ENCODE results near the gene WDR20.

WDR20 gene

GRCh38 chr14:102182936-102183619 is 43.4 kb downstream of the WDR20 start:
- TF ChIP-seq, protein P1, sequence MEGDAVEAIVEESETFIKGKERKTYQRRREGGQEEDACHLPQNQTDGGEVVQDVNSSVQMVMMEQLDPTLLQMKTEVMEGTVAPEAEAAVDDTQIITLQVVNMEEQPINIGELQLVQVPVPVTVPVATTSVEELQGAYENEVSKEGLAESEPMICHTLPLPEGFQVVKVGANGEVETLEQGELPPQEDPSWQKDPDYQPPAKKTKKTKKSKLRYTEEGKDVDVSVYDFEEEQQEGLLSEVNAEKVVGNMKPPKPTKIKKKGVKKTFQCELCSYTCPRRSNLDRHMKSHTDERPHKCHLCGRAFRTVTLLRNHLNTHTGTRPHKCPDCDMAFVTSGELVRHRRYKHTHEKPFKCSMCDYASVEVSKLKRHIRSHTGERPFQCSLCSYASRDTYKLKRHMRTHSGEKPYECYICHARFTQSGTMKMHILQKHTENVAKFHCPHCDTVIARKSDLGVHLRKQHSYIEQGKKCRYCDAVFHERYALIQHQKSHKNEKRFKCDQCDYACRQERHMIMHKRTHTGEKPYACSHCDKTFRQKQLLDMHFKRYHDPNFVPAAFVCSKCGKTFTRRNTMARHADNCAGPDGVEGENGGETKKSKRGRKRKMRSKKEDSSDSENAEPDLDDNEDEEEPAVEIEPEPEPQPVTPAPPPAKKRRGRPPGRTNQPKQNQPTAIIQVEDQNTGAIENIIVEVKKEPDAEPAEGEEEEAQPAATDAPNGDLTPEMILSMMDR (IDR thresholded peaks at IDR 0.05; ENCODE audit: insufficient read depth, low read length, poor library complexity, severe bottlenecking): no peak
- TF ChIP-seq EZH2phosphoT487 (conservative IDR thresholded peaks at IDR 0.05; ENCODE audit: low read length): no peak
- Histone ChIP-seq H3K27me3 (ENCODE audit: low read length) (no peaks in the 10 kb centered on the region), H3K27ac (ENCODE audit: low read depth, low read length) (no peak overlapping the region), H3F3A (ENCODE audit: insufficient read depth) (peaks cover 7% of the 10 kb centered on the region; the same call in 1 of the 2 replicates), H3K36me3 (ENCODE audit: low read length) (no peaks in the 10 kb centered on the region), H3K4me3 (ENCODE audit: insufficient read depth, low read length, poor library complexity, severe bottlenecking) (no peak overlapping the region), H2AFZ (ENCODE audit: low read depth, low read length, severe bottlenecking) (no peak overlapping the region), H3K9me3 (ENCODE audit: insufficient read depth, low read length) (no peaks in the 10 kb centered on the region), H3K9ac (ENCODE audit: low read length) (no peak overlapping the region), H3K4me2 (ENCODE audit: low read depth, low read length, poor library complexity, severe bottlenecking) (no peak overlapping the region), H3K79me2 (ENCODE audit: insufficient read depth, low read length) (peaks cover 88% of the 10 kb centered on the region), H3K9me2 (replicated peaks; ENCODE audit: insufficient read depth, low read length) (no peaks in the 10 kb centered on the region), H4K20me1 (ENCODE audit: low read depth, low read length) (0 out of 2 replicates have a peak, but pooled peaks cover 3% of the 10 kb centered on the region)

DNA sequence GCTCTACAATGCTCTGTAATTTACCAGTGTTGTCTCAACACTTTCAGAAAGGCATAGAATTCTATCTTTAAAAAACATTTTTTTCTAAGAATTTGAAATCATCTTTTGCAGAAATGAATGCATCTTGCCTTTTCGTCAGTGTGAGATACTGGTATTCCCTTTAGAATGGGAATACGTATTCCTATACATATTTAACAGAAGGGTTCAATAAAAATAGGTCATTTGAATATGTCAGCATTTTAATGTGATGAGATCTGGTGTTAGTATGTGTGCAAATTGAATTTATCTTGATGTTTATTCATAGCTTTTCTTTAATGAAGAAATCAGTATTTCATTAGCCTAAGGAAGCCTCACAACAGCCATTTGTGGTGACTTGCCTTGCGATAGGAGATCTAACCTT is 44.2 kb downstream of the WDR20 start:
- 0 out of 2 replicates have a peak, but pooled peaks cover 3% of the 10 kb centered on the region for H4K20me1 ChIP-seq (ENCODE audit: low read depth, low read length)
- TF ChIP-seq, protein P1 (IDR thresholded peaks at IDR 0.05; ENCODE audit: insufficient read depth, low read length, poor library complexity, severe bottlenecking): no peak
- TF ChIP-seq EZH2phosphoT487 (conservative IDR thresholded peaks at IDR 0.05; ENCODE audit: low read length): no peak
- H3K27ac ChIP-seq (ENCODE audit: low read depth, low read length): no peak overlapping the region

GRCh38 chr14:102184316-102185035 is 44.8 kb downstream of the WDR20 start:
- no peaks in the 10 kb centered on the region for H3K9me2 ChIP-seq (replicated peaks; ENCODE audit: insufficient read depth, low read length)
- no peaks in the 10 kb centered on the region for H3K27me3 ChIP-seq (ENCODE audit: low read length)
- no peak overlapping the region for H3K4me2 ChIP-seq (ENCODE audit: low read depth, low read length, poor library complexity, severe bottlenecking)
- no peak overlapping the region for H3K9ac ChIP-seq (ENCODE audit: low read length)
- H3F3A ChIP-seq (ENCODE audit: insufficient read depth): peaks cover 7% of the 10 kb centered on the region; the same call in 1 of the 2 replicates
- no peaks in the 10 kb centered on the region for H3K36me3 ChIP-seq (ENCODE audit: low read length)
- H3K9me3 ChIP-seq (ENCODE audit: insufficient read depth, low read length): no peaks in the 10 kb centered on the region
- 0 out of 2 replicates have a peak, but pooled peaks cover 3% of the 10 kb centered on the region for H4K20me1 ChIP-seq (ENCODE audit: low read depth, low read length)
- no peak overlapping the region for H3K27ac ChIP-seq (ENCODE audit: low read depth, low read length)
- peaks cover 95% of the 10 kb centered on the region for H3K79me2 ChIP-seq (ENCODE audit: insufficient read depth, low read length)
- no peak overlapping the region for H2AFZ ChIP-seq (ENCODE audit: low read depth, low read length, severe bottlenecking)
- TF ChIP-seq, protein P1 (IDR thresholded peaks at IDR 0.05; ENCODE audit: insufficient read depth, low read length, poor library complexity, severe bottlenecking): no peak
- TF ChIP-seq EZH2phosphoT487 (conservative IDR thresholded peaks at IDR 0.05; ENCODE audit: low read length): no peak
- H3K4me3 ChIP-seq (ENCODE audit: insufficient read depth, low read length, poor library complexity, severe bottlenecking): no peak overlapping the region

More for the DNA sequence above, 44.2 kb downstream of the WDR20 start:
- H3K9me3 ChIP-seq (ENCODE audit: insufficient read depth, low read length): no peaks in the 10 kb centered on the region
- H3K27me3 ChIP-seq (ENCODE audit: low read length): no peaks in the 10 kb centered on the region
- H3K79me2 ChIP-seq (ENCODE audit: insufficient read depth, low read length): peaks cover 91% of the 10 kb centered on the region
- H3K9me2 ChIP-seq (replicated peaks; ENCODE audit: insufficient read depth, low read length): no peaks in the 10 kb centered on the region
- H3K36me3 ChIP-seq (ENCODE audit: low read length): no peaks in the 10 kb centered on the region
- no peak overlapping the region for H3K4me2 ChIP-seq (ENCODE audit: low read depth, low read length, poor library complexity, severe bottlenecking)
- H3K9ac ChIP-seq (ENCODE audit: low read length): no peak overlapping the region
- peaks cover 7% of the 10 kb centered on the region; the same call in 1 of the 2 replicates for H3F3A ChIP-seq (ENCODE audit: insufficient read depth)
- H3K4me3 ChIP-seq (ENCODE audit: insufficient read depth, low read length, poor library complexity, severe bottlenecking): no peak overlapping the region
- no peak overlapping the region for H2AFZ ChIP-seq (ENCODE audit: low read depth, low read length, severe bottlenecking)
